HepG2 (cell line): Measurements from ENCODE around the gene TTC17. TPM values are rescaled to one million over a fixed set of nuclear protein-coding genes. Genes with fewer than 3 reads are reported as not detected.

Source experiments
- MIXL1 ChIP-seq: IDR thresholded peaks from 2 replicates; pipeline ENCODE4 v1.6.1; 2016
- PAXIP1 ChIP-seq: sonication (generic); formaldehyde crosslinking; conservative IDR thresholded peaks from 2 replicates; pipeline ENCODE4 v1.4.0; 2020; ENCODE audit warnings: mild to moderate bottlenecking, missing genetic modification reagents, moderate library complexity
- polyA plus RNA-seq, 8 experiments: library from polyadenylated mRNA; depleted of rRNA in 3 of 8; stranded (reverse) in 7 of 8; unstranded in 1 of 8; fragments of >200 nt; fragmentation: Illumina TruSeq in 4 of 8; extraction: Trizol in 4 of 8; gene quantifications; 2 replicates each; pipeline versions ENCODE4 v1.2.1 to v1.2.3, GENCODE V29; 2011 to 2016; ENCODE audit warnings: low read depth in 4 of 8, missing spikeins in 1 of 8, mixed read lengths in 1 of 8; ENCODE audit not compliant: insufficient read depth in 1 of 8
- total RNA-seq, 5 experiments: library from RNA; depleted of rRNA; stranded (reverse); fragments of >200 nt; fragmentation: Illumina TruSeq; extraction: Trizol; gene quantifications; 2 replicates each; pipeline ENCODE4 v1.2.3, GENCODE V29; 2016; ENCODE audit warnings: low read depth in 1 of 5
- TF ChIP-seq, protein P1 (sequence below): sonication (generic); formaldehyde crosslinking; IDR thresholded peaks from 2 replicates; pipeline ENCODE4 v1.5.0; 2020; ENCODE audit warnings: mild to moderate bottlenecking, missing genetic modification reagents
- TF ChIP-seq, protein P2 (sequence below): sonication (generic); formaldehyde crosslinking; IDR thresholded peaks from 2 replicates; pipeline ENCODE4 v1.5.1; 2020; ENCODE audit warnings: mild to moderate bottlenecking, moderate library complexity, missing genetic modification reagents

The TTC17 gene
- total and polyA plus RNA-seq, 2 of the 13 experiments (the other 11 are each of a cell fraction or from before 2014, with no cell fraction given): 55.9 to 99.7 TPM

GRCh38 chr11:43541993-43542392, 183.3 kb downstream of the TTC17 start (continued):
- TF ChIP-seq, protein P1, sequence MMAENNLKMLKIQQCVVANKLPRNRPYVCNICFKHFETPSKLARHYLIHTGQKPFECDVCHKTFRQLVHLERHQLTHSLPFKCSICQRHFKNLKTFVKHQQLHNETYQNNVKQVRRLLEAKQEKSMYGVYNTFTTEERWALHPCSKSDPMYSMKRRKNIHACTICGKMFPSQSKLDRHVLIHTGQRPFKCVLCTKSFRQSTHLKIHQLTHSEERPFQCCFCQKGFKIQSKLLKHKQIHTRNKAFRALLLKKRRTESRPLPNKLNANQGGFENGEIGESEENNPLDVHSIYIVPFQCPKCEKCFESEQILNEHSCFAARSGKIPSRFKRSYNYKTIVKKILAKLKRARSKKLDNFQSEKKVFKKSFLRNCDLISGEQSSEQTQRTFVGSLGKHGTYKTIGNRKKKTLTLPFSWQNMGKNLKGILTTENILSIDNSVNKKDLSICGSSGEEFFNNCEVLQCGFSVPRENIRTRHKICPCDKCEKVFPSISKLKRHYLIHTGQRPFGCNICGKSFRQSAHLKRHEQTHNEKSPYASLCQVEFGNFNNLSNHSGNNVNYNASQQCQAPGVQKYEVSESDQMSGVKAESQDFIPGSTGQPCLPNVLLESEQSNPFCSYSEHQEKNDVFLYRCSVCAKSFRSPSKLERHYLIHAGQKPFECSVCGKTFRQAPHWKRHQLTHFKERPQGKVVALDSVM (CRISPR knock-in tag): peak; percentile 77
- TF ChIP-seq, protein P2, sequence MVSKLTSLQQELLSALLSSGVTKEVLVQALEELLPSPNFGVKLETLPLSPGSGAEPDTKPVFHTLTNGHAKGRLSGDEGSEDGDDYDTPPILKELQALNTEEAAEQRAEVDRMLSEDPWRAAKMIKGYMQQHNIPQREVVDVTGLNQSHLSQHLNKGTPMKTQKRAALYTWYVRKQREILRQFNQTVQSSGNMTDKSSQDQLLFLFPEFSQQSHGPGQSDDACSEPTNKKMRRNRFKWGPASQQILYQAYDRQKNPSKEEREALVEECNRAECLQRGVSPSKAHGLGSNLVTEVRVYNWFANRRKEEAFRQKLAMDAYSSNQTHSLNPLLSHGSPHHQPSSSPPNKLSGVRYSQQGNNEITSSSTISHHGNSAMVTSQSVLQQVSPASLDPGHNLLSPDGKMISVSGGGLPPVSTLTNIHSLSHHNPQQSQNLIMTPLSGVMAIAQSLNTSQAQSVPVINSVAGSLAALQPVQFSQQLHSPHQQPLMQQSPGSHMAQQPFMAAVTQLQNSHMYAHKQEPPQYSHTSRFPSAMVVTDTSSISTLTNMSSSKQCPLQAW (CRISPR knock-in tag): peak; percentile 52; the same call in 1 of the 2 replicates
- TF ChIP-seq MIXL1 (CRISPR knock-in tag) (0 out of 2 replicates have a peak, but pooled peaks have one; percentile 24), PAXIP1 (peak; percentile 62)
